ENCODE data around the gene TLE1. TPM values are rescaled to one million over a fixed set of nuclear protein-coding genes. Genes with fewer than 3 reads are reported as not detected.
"Not testable (repeated sequence)": the region's sequence is repeated elsewhere in the genome, so short reads cannot be mapped to it uniquely, and the experiment has no call there.

The TLE1 gene
- total RNA-seq, 1 donor from 2014 or later = 0.34 TPM

GRCh38 chr9:81622471-81623255, 66.7 kb downstream of the TLE1 start:
- intact Hi-C loops (cut with micrococcal nuclease) = no loop called here

GRCh38 chr9:81621785-81622259, 67.5 kb downstream of the TLE1 start:
- intact Hi-C loops (cut with micrococcal nuclease) = no loop called here

DNA sequence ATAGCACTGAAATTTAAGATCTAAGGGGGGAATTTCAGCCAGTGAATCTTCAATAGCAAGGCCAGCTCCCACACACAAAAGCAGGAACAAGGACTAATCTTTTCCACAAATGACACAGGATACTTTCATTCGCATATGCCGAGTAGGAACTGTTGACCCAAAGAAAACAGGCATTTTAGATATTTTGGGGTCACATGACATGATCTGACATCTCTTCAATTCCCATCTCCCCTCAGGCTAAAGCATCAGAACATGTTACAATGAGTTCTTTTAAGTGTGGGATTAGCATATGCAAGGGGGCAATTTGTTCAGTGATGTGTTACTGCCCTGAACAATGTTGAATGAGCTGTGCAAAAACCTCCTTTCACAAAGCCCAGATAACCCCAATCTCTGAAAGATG, 68.2 kb downstream of the TLE1 start:
- intact Hi-C loops (cut with micrococcal nuclease) = no loop called here

GRCh38 chr9:81620002-81620390, 69.4 kb downstream of the TLE1 start:
- intact Hi-C loops (cut with micrococcal nuclease) = no loop called here

DNA sequence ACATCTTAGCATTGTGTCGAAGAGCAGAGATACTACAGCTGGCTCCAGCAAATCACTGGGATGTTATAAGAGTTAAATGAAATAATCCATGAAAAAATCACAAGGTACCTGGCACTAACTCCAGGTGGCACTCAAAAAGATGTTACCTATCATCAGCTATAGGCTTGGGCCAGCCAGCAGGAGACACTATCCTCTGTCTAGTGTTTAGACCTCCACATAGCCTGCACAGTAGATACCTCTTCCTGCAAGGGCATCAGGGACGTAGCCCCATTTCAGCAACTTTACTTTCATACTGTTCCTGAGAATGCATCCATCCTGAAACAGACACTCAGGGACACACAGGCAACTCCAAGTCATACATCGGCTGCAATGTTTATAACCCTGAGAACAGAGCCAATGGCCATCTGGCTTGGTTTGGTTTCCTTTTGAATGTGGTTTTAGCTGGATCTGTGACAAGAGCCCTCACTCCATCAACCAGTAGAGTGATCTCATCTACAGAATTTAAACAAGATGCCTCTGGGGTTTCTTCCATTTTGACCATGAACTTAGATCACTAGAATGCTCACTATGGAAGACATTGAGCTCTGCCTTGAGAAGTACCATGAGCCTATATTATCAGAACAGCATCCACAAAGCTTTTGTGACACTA, 69.9 kb downstream of the TLE1 start:
- intact Hi-C loops (cut with micrococcal nuclease) = no loop called here

GRCh38 chr9:81618923-81619322, 70.4 kb downstream of the TLE1 start:
- intact Hi-C loops (cut with micrococcal nuclease) = no loop called here

GRCh38 chr9:81616141-81616540, 73.2 kb downstream of the TLE1 start:
- intact Hi-C loops (cut with micrococcal nuclease) = no loop called here

DNA sequence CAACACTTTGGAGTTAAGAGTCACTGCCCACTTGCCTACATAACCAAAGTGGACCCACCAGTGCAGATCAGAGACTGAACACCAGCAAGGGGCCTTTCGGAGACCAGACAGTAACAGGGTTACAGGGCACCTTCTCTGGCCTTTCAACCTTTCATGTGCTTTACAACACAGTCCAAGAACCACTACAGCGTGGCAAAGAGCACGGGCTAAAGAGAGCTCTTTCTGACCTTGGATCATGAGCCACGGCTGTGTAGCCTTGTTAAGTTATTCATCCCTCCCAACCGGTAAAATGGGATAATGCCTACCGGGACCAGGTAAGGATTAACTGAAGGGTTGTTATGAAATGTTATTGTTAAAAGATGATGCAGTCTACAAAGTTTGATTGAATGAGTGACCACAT, 75.0 kb downstream of the TLE1 start:
- intact Hi-C loops (cut with micrococcal nuclease) = no loop called here

DNA sequence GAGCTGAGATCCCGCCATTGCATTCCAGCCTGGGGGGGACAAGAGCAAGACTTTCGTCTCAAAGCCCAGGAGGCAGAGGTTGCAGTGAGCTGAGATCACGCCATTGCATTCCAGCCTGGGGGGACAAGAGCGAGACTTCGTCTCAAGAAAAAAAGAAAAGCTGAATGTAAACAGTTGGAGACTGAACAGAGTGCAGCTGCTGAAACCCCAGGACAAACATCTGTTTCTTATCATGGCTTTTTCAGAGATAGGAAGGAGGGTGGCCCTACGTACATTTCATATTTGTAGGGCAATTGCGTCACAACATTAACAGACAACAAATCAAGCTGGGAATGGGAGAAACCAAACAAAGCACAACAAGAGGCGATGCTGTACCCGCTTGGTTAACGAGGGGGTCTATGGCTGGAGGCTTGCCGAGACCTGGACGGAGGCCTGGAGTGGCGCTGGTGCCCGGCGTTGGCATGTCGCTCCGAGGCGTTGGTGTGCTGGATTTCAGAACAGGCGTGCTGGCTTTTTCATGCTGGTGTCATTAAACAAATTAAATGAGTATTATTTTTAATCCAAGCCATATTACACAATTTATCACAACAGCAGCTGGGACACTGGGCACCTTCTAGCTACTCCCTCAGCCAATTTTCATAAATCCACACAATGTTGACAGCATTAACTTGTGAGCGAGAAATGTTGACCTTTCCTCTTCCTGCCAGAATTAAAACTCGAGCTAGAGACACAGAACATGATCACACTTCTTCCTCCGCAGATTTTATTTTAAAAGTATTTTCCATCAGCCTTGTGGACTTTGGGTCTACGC, 76.1 kb downstream of the TLE1 start:
- intact Hi-C loops (cut with micrococcal nuclease) = no loop called here

GRCh38 chr9:81611664-81612063, 77.7 kb downstream of the TLE1 start:
- intact Hi-C loops (cut with micrococcal nuclease) = no loop called here

DNA sequence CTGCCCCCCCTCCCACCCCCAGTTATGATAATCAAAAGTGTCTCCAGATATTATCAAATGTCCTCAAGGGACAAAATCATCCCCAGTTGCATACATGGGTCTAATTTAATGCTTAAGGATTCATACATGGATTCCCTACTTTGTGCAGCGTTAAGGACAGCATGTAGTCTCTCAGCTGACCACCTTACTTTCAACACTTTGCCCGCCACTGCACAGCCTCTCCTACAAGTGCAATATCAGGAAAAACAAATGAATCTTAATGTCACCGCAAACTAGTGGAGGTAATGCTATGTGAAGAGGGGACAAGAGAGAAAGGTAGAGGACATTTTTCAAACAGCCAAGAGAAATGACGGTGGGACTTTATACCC, 78.6 kb downstream of the TLE1 start:
- intact Hi-C loops (cut with micrococcal nuclease) = no loop called here

GRCh38 chr9:81609782-81610739, 79.3 kb downstream of the TLE1 start:
- intact Hi-C loops (cut with micrococcal nuclease) = no loop called here

- intact Hi-C loops (cut with micrococcal nuclease) = no loop called here
Observed at GRCh38 chr9:81608289-81608657, 81.1 kb downstream of the TLE1 start.

DNA sequence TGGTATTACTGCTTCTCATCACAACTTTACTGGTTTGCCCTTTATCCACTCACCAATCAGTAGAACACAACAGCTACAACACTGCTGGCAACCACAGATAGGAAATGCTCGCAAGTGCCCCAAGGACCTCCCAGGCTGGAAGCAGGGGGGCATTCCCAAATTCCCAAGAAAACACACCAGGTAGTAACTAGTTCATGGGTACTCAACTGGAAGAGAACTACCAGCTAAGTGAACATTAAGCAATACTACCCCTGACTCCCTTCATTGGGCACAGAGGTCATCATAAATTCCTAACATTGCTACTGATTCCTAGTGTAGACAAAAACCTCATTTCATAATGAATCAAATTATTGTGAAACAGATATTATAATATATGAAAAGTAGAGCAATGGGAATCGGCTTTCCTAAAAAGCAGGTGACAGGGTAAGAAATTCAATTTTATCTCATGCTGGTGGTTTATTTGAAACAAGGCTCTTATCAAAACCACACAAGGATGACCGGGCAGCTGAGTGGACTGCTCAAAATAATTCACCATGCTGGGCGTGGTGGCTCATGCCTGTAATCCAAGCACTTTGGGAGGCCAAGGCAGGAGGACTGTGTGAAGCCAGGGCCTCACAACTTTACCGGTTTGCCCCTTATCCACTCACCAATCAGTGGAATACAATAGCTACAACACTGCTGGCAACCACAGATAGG, 81.6 kb downstream of the TLE1 start:
- intact Hi-C loops (cut with micrococcal nuclease) = no loop called here

- intact Hi-C loops (cut with micrococcal nuclease) = not testable (repeated sequence)
Observed at GRCh38 chr9:81606261-81606660, 83.1 kb downstream of the TLE1 start.

GRCh38 chr9:81605170-81605670, 84.1 kb downstream of the TLE1 start:
- intact Hi-C loops (cut with micrococcal nuclease) = no loop called here

- intact Hi-C loops (cut with micrococcal nuclease) = no loop called here
Observed at GRCh38 chr9:81604306-81605169, 84.8 kb downstream of the TLE1 start.

GRCh38 chr9:81602887-81603680, 86.3 kb downstream of the TLE1 start:
- intact Hi-C loops (cut with micrococcal nuclease) = no loop called here

Measured in T-helper 2 cell treated with Interferon-gamma antibody and Interleukin-4, amounts not matched to agents 100 ng/mL and 5 ng/mL, for 36 hours (primary cell).